ENCODE data around the gene MOV10.
"Not testable (repeated sequence)": the region's sequence is repeated elsewhere in the genome, so short reads cannot be mapped to it uniquely, and the experiment has no call there.

The MOV10 gene

GRCh38 chr1:112674440-112674985, at the start of gene MOV10:
MOV10 (plus strand) TSS chr1:112674659; CDS start chr1:112674913, 254 bp downstream.
- no peak for DNase-seq

- no peak for DNase-seq
These were observed 48.8 kb upstream of the MOV10 start for GRCh38 chr1:112625696-112626095.

- no peak for DNase-seq
These were observed 48.3 kb upstream of the MOV10 start for GRCh38 chr1:112626193-112626592.

DNA sequence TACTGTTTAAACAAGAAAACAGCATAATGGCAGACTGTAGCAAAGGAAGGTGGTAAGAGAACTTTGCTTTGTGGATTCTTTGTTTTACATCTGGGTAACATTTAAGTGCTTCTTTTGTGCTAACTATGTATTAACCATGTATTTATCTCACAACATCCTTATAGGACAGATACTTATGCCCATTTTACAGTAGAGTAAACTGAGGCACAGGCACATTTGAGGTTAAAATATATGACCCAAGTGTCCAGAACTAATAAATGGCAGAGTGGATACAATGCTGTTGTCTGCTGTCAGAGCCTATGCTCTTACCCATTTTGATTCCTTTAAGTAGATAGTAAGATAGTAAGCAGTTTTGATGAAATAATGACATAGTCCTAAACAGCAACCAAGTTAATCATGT, 47.6 kb upstream of the MOV10 start:
- DNase-seq: no peak

DNA sequence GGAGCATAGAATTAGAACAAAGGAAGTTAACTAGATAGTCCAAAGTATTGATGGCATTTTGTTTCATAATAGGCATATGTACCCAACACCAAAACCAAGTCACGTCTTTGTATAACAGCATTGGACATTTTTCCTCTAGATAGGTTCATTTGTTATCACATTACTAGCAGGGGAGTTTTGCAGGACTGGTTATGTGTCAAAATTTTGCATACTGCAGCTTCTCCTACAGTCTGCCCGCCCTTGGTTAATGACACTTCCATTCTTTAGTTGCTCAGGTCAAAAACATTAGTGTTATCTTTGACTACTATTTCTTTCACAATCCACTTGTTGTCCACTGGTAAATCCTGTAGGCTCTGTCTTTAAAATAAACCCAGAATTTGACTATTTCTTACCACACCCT, 45.9 kb upstream of the MOV10 start:
- DNase-seq: no peak

GRCh38 chr1:112629256-112629655, 45.2 kb upstream of the MOV10 start:
- no peak for DNase-seq

DNA sequence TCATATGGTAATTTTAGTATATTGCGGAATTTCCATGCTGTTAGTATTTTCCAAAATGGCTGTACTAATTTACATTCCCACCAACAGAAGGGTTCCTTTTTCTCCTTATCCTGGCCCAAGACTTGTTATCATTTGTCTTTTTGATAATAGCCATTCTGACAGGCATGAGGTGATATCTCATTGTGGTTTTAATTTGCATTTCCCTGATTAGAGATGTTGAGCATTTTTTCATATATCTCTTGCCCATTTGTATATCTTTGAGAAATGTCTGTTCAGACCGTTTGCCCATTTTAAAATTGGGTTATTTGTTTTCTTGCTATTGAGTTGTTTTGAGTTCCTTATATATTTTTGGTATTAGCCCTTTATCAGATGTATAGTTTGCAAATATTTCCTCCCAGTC, 40.8 kb upstream of the MOV10 start:
- no peak for DNase-seq

- no peak for DNase-seq
These were observed 40.1 kb upstream of the MOV10 start for GRCh38 chr1:112634367-112634766.

DNA sequence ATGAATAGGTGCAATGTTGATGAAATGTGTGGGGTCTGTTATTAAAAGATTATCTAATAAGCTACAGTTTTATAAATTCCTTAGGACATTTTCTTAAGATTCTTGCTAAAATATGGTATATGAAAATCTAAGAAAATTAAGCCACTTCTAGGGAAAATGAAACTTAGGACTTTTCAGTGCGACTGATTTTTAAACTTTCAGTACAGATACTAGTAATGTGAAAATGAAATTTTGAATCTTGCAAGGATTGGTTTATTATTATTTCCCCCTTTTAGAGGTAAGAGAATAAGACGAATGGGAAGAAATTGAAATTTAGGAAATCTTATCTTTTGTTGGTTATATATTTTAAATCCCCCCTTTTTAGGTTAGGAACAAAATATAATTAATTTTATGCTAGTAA, 38.4 kb upstream of the MOV10 start:
- no peak for DNase-seq

GRCh38 chr1:112636597-112637253, 37.7 kb upstream of the MOV10 start:
- DNase-seq: no peak

- no peak for DNase-seq
These were observed 37.0 kb upstream of the MOV10 start for GRCh38 chr1:112637254-112638109.

- no peak for DNase-seq
These were observed 36.4 kb upstream of the MOV10 start for GRCh38 chr1:112638110-112638428.

DNA sequence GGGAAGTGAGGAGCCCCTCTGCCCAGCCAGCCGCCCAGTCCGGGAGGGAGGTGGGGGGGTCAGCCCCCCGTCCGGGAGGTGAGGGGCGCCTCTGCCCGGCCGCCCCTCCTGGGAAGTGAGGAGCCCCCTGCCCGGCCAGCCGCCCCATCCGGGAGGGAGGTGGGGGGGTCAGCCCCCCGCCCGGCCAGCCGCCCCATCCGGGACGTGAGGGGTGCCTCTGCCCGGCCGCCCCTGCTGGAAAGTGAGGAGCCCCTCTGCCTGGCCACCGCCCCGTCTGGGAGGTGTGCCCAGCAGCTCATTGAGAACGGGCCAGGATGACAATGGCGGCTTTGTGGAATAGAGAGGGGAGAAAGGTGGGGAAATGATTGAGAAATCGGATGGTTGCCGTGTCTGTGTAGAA, 34.0 kb upstream of the MOV10 start:
- DNase-seq: not testable (repeated sequence)

- DNase-seq: no peak
These were observed 31.4 kb upstream of the MOV10 start for GRCh38 chr1:112643080-112643479.

DNA sequence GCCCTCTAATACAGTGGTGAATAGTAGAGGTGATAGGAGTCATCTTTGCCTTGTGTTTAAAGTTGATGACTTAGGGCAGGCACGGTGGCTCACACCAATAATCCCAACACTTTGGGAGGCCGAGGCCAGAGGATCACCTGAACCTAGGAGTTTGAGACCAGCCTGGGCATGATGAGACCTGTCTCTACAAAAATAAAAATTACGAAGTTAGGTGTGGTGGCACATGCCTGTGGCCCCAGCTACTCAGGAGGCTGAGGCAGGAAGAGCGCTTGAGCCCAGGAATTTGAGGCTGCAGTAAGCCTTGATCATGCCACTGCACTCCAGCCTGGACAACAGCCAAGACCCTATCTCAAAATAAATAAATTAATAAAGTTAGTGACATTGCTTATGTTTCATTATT, 28.2 kb upstream of the MOV10 start:
- DNase-seq: no peak

GRCh38 chr1:112651205-112651604, 23.3 kb upstream of the MOV10 start:
- DNase-seq: no peak

- DNase-seq: no peak
These were observed 8.6 kb upstream of the MOV10 start for GRCh38 chr1:112665857-112666256.

DNA sequence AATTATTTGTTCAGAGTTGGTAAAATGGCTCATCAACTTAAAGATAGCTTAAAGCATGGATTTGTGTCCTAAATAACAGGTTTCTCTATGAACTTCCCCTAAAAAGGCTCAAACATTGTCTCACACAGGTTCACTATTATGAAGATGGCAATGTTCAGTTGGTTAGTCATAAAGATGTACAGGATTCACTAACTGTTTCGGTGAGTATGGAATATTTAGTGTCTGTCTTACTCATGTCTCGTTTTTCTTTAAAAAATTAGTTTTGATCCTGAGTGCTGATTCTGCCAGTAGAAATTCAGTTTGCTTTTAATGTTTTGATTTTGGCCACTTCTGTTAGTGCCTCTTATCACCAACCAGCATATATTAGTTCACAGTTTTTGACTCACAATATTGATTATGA, 7.5 kb upstream of the MOV10 start:
- no peak for DNase-seq

DNA sequence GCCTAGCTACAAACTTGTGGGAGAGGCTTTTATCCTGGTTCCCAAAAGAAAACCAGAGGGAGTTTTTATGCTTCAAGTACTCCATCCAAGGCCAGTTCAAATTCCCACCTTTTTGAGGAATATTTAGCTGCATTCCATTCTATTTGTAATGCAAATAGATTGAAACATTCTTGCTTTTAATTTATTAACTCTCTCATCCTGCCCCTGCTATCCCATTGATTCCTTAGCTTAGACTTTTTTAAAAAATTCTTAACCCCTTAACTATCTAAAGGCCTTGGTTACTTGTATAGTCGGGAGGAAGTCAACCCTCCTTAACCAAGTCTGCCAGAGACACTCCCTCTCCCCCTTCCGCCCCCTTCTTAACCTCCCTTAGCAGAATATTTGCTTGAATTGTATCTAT, 2.5 kb upstream of the MOV10 start:
- DNase-seq: no peak

DNA sequence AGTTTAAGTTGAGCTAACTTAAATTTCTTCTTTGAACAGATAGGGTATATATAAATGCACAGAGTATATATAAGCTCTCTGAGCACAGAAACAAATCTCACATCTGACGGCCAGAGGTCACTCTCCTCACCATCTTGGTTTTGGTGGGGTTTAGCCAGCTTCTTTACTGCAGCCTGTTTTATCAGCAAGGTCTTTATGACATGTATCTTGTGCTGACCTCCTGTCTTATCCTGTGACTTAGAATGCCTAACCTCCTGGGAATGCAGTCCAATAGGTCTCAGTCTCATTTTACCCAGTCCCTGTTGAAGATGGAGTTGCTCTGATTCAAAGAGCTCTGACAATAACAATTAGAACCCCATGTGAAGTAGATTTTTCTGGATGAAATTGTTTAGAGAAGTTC, 1.6 kb upstream of the MOV10 start:
- DNase-seq: no peak

DNA sequence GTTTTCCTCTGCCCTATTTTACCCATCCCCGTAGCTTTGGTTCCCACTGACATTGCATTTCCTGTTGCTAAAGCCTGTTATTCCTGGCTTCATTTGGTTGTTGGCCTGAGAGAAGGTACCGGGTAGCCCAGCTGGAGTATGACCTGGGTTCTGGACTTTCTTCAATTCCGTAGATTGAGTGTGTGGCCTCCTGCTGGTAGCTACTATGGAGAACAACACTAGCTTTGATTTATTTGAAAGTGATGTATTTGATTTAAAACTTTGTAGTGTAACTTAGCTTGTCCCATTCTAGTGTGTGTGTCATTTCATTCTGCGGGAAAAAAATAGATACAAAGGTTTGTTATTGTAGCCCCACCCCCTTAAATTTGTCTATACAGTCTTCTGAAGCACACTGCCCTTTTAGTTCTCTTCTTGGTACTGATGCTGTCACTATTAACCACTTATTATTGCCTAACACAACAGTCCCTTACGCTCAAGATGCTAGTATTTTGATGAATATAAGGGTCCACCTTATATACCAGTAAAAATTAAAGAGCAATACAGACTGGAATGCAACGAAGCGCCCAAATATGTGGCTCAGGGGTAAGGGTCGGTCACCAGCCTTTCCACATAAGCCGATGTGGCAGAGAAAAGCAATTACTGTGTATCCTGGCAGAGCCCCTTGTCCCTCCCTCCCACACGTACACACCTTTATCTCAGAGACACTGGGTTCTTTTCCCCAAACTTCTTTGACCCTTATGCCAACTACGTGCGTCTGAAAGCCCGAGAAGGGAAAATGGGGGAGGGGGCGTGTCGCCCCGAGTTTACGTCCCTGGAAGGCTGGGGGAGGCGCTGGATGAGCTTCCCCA, 643 bp upstream of the MOV10 start:
- peak; percentile 87 for DNase-seq

- peak; percentile 86 for DNase-seq
These were observed 698 bp downstream of the MOV10 start for GRCh38 chr1:112674986-112675727.

All from eye (tissue), 1 donor.